ENCODE data around the gene ARSI. TPM values are rescaled to one million over a fixed set of nuclear protein-coding genes. Genes with fewer than 3 reads are reported as not detected.

Gene ARSI
- polyA plus RNA-seq, 12 donors = 3.6 to 9.9 (median 6.1) TPM; not detected in 1

DNA sequence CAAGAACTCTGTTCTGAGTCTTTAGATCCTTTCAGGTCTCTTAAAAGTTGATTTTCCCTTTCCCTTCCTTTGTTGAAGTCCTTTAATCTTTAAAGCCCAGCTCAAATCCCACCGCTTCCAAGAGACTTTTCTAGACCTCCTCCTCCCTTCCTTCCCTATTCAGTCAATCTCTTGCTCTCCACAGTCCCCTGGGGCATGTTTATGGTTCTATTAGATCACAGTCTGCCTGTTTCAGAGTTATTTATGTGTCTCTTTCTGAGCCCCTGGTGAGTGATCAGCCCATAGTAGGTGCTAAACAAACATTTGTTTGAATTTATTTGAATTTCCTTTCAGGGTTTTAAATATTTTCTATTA, 7.2 kb upstream of the ARSI start:
- no peak for DNase-seq

DNA sequence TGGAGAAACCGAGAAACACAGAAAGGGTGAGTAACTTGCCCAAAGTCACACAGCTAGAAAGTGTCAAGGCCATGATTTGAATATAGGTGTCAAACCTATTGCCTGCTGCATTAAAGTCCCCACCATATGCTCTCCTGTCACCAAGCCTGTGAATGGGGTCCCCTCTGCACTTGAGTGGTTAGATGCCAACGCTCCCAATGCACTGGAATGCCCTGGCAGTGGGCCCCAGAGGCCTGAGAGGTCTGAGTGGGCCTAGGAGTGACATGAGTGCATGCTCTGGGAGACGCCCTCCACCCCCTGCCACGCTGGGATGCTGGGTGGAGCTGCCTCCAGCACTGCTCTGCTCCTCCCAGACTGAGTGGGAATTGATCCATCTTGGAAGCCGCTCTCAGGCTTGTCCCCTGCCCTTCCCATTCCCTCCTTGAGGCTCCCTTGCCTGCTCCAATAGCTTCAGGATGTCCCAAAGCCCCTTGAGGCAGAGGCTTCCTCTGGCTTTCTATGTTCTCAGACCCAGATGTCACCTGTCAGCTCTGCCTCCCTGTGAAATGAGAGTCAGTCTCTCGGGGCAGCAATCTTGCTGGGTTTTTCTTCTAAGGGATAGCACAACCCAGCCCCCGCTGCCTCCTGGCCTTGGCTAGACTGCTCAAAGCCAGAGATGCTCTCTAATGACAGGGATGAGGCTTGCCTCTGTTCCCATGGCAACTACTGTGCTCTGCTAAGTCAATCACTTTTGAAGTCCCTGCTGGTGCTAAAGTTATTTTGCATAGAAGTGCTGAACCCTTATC, 6.6 kb upstream of the ARSI start:
- DNase-seq = peak; percentile 57

- DNase-seq = no peak
These were observed 5.1 kb upstream of the ARSI start for GRCh38 chr5:150307617-150308426.

DNA sequence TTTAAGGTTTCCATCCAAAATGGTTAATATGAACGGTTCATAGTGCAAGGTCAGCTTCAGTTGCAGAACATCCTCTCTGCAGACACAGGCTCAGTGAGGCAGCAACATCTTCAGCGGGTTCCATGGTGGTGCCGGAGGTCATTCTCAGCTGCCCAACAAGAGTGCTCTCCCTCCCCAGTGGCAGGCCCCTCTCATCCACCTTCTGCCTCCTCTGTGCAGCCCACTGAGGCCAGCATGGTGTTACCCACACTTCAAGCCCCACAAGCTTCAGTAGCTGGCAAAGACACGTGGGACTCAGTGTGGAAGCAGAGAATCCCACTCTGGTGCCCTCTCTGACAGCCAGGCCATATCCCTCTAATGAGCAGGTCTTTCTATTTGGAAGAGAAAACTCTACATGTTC, 4.1 kb upstream of the ARSI start:
- no peak for DNase-seq

GRCh38 chr5:150305557-150305956, 2.9 kb upstream of the ARSI start:
- DNase-seq = peak; percentile 15

GRCh38 chr5:150305095-150305494, 2.4 kb upstream of the ARSI start:
- no peak for DNase-seq

DNA sequence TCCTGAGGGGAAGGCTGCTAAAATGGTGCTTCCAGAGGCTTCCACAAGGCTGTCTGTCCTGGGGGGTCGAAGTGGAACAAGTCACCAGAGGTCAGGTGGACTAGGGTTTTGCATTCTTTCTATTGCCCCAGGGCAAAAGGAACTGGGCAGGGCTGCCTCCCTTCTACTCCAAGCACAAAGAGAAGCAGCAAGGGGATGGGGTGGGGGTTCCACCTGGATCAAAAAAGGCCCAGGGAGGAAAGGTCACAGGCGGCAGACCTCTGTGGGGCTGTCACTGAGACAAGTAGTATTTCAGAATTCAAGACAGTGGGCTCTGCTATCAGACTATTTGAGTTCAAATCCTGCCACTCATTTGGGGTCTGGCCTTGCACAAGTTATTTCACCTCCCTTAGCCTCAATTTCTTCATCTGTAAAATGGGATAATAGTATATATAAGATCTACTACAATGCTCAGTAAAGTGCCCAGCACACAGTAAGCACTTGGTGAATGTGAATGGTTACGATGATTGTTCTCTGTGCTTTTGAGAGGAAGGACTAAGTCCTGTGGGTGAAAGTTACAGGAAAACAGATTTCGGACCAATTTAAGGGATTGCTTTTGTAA, 1.9 kb upstream of the ARSI start:
- no peak for DNase-seq

GRCh38 chr5:150303660-150304386, 1.1 kb upstream of the ARSI start:
- no peak for DNase-seq

DNA sequence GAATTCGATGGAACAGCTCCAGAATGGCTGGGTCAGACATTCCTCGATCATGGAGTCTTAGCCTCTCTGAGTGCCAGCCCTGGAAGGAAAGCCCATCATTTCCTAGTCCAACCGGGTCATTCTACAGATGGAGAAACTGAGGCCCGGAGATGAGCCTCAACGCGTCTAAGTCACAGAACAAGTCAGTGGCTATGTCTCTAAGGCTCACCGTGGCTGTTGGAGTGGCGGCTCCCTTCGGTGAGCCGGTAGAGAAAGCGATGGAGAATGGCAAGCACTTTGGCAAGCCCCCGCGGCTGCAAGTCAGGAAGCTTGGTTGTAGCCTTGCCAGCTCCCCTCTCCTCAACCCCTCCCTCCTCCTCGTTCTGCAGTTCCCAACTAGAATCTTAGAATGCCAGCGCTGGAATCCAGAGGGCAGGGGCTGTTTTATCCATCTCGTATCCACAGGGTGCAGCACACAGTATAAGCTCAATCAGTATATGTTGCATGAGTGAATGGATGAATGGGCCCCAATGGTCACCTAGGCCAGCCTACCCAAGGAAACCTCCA, 438 bp upstream of the ARSI start:
- DNase-seq = no peak

DNA sequence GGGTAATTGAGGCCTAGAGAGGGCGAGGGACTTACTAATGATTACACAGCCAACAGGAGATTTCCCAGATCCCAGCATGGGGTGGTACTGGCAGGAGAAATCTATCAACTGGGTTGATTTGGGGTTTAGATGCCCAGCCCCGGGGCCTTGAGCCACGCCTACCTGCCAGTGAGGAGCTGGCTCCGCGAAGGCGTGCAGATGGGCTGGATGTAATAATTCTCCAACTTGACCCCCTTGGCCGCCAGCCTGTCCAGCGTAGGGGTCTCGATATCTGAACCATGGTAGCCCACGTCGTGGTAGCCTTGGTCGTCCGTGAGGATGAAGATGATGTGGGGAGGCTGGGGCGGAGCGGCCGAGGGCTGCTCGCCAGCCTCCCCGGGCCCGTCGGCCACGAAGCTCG, 804 bp downstream of the ARSI start:
- DNase-seq = no peak

DNA sequence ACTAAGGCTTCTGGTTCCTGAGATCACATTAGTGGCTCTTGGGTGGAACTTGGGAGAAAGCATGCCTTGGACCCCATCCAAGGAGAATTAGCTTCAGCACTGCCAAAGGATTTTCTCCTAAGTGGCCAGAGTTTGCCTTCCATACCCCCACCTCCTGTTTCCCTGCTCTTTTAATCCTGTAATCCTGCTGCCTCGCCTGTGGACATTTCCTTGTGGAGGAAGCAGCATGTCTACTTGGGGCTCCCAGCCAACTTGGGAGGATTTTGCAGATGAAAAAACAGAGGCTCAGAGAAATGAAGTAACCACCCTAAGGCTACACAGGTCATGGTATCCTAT, 1.6 kb downstream of the ARSI start:
- DNase-seq = no peak

DNA sequence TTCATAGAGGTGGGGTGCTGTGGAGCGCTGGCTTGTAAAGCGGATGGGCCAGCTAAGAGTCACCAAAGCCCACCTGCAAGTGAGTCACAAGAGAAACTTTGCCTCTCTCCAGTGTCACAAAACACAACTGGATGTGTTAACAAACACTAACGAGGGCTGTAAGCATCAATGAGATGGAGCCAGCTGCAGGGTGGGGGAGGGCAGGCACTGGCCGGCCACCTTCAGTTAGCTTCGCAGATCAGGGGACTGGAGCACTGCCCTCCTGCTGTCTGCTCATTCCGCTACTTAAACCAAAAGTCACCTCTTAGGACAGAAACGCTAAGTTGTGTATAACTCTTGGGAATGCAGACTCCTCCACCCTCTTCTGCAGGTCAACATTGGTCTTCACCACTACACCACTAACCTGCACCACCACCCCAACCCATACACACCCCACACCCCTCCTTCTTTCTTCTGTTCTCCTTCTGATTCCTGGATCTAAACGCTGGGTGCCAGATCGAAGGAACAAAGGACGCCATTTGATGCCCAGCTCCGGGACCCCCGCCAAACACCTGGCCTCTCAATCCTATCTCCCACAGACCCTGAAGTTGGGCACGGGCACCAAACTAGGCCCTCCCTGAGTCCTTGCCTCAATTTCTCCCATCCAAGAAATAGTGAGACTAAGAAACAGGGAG, 2.1 kb downstream of the ARSI start:
- DNase-seq = no peak

GRCh38 chr5:150299571-150300327, 3.0 kb downstream of the ARSI start:
- no peak for DNase-seq

DNA sequence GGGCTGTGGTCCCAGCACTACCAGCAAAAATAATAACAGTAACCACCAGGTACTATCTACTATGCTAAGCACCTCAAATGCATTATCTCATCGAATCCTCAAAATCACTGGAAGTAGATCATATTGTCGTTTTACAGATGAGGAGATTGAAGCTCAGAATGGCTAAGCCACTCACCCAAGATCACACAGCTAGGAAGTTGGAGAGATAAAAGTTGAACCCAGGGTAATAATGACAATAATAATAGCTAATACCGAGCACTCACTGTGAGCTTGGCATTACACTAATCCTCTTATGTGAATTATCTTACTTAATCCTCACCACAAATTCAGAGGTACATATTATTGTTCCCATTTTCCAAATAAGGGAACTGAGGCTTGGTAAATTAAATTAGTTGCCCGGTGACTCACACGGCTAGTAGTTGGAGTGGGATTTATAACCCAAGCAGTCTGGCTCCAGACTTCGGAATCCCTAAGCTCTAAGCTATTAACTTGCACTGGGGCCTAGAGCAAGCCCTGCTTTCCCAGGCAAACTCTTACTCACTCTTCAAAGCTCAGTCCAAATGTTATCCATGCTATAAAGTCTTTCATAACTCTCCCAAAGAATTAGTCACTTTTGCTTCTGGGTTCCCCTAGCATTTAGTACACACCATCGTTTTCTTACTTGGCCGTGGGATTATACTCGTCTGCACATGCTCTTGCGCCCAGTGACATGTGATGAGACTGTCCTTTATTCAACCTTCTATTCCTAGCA, 3.8 kb downstream of the ARSI start:
- DNase-seq = no peak

DNA sequence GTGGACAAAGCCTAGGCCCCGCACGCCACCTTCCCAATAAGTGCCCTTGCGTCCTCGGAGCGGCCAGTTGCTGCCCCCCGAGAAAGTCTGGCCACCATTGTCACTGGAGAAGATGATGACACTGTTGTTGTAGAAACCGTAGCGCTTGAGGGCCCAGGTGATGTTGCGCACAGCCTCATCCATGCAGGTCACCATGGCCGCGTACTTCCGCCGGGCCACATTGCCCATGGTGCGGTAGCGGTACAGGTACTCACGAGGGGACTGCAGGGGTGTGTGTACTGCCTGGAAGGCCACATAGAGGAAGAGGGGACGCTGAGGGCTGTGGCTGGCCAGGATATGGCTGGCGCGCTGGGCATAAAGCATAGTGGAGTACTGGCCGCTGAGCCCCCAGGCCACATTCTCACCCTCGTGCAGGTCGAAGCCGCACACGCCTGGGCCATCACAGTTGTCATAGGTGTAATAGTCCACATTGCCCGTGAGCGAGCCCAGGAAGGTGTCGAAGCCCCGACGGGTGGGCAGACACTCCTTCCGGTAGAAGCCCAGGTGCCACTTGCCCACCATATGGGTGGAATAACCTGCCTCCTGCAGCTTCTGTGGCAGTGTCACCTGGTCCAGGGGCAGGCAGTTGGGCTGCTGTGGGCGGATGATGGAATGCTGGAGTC, 4.6 kb downstream of the ARSI start:
- no peak for DNase-seq

DNA sequence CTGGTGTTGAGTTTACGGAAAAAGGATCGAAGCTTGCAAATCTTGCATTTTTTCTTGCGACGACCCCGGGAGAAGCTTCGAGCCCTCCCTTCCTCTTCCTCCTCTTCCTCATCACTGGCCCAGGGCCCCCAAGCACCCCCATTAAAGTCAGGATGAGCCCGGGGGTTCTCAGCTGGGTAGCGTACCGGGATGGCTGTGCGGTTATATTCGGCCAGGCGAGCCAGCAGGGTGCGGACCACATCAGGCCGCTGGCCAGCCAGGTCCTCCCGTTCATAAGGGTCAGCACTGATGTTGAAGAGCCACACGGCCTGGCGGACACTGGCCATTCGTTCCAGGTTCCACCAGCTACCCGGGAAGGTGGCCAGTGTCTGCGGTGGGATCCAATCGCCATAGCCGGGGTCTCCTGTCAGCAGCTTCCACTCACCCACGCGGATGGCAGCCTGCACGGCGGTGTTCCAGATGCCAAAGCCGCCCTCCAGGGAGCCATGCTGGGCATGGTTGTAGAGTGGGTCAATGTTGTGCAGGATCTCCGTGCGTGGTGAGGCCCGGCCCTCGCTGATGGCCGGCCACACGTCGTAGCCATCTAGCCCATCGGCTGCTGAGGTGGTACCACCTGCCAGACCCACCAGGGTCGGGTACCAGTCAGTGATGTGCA, 5.3 kb downstream of the ARSI start:
- no peak for DNase-seq

- DNase-seq = no peak
These were observed 6.2 kb downstream of the ARSI start for GRCh38 chr5:150296496-150296895.

DNA sequence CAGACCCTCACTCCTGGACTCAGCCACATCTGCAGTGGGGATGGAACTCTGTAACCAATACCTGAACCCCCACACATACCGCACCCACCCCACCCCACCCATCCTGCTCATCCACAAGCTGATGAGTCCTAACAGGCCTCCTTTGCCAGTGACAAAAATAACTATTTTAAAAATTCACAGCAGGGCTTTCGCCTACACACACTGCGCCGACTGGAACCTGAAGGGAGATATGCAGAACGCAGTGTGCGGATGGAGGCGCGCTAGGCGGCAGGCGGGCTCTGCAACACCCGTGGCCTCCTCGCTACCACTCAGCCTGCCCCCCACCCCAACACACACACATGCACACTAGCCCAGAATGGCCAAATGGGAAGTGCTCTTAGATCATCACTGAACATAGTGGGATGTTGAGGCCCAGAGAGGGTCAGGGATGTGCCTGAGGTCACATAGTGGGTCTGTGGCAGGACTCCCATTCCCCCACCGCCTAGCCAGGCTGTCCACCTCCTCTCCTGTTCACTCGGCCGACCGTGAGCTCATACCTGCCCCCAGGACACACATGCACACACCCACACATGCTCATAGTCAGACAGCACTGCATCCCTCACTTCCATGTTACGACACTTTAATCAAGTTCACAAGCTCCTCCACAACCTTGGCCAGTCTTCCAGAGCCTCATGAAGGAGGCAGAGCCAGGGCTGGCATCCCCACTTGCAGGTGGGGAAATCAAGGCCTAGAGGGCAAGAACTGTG, 6.8 kb downstream of the ARSI start:
- DNase-seq = no peak

All from muscle of arm (tissue), 12 donors.